ENCODE results near the gene SH3D21. TPM values are rescaled to one million over a fixed set of nuclear protein-coding genes. Genes with fewer than 3 reads are reported as not detected.

Gene SH3D21
- polyA plus RNA-seq, 3 donors: 0.56 TPM; not detected in 2

GRCh38 chr1:36342426-36343185 is 36.4 kb downstream of the SH3D21 start:
- peaks cover 67 to 79% of the 10 kb centered on the region in 2 donors for H3K36me3 ChIP-seq (replicated peaks in 1 of 2; ENCODE audit: control insufficient read depth in 1 of 2, insufficient read depth in 2 of 2, low read length in 2 of 2)

More at GRCh38 chr1:36342426-36343185, 36.4 kb downstream of the SH3D21 start:
- peak overlapping the region in 4 of 7 donors; percentile 22 to 84 (median 52) for H3K27ac Mint-ChIP-seq
- no peaks in the 10 kb centered on the region for H3K27me3 ChIP-seq (ENCODE audit: control insufficient read depth in 2 of 2, insufficient read depth in 2 of 2, low read length in 2 of 2)
- no peak overlapping the region for H3K4me2 ChIP-seq (replicated peaks; ENCODE audit: extremely low read depth, low read length, poor library complexity, severe bottlenecking)
- H3K9me3 Mint-ChIP-seq: peaks cover 0 to 2% (median 0%) of the 10 kb centered on the region in 7 donors
- peaks cover 67% of the 10 kb centered on the region for H4K20me1 ChIP-seq (ENCODE audit: insufficient read depth, low read length)
- peaks cover 61 to 75% of the 10 kb centered on the region in 2 donors for H3K36me3 Mint-ChIP-seq
- no peaks in the 10 kb centered on the region for H3K79me2 ChIP-seq (ENCODE audit: insufficient read depth, low read length)
- H3K27me3 Mint-ChIP-seq (ENCODE audit: low read depth in 3 of 3): no peaks in the 10 kb centered on the region
- H3K9ac ChIP-seq (ENCODE audit: insufficient read depth, low read length, poor library complexity, severe bottlenecking): no peak overlapping the region
- TF ChIP-seq CTCF (IDR thresholded peaks at IDR 0.05): peak; percentile 75
- H3K4me1 ChIP-seq (ENCODE audit: control insufficient read depth in 1 of 2, insufficient read depth in 2 of 2, low read length in 2 of 2): peaks cover 13 to 16% of the 10 kb centered on the region in 2 donors
- intact Hi-C loops (cut with micrococcal nuclease): loop anchor here (2.0 kb wide), 2 partner anchors 76 to 78 kb away; no protein-coding TSS in a partner anchor
- H3K4me3 Mint-ChIP-seq: no peak overlapping the region
- no peak overlapping the region for H2AFZ ChIP-seq (ENCODE audit: insufficient read depth, low read depth, low read length, poor library complexity, severe bottlenecking)
- peaks cover 20% of the 10 kb centered on the region for H3K4me1 Mint-ChIP-seq
- 91% methylated on average over 7 of the region's 10 CpGs for WGBS (ENCODE audit: insufficient coverage)
- H3K4me3 ChIP-seq (replicated peaks in 1 of 3; ENCODE audit: low read depth in 2 of 3, low read length in 3 of 3): no peak overlapping the region
- H3K9me3 ChIP-seq (replicated peaks in 1 of 2; ENCODE audit: control insufficient read depth in 1 of 2, insufficient read depth in 1 of 2, low read length in 2 of 2): no peaks in the 10 kb centered on the region
- DNase-seq: peak; percentile 42 to 67 (median 53)
- H3K27ac ChIP-seq (ENCODE audit: low read depth in 1 of 2, low read length in 2 of 2): peak overlapping the region; percentile 4 to 56

All from CD14-positive monocyte (primary cell).